Measurements from ENCODE around the gene ADARB1. TPM values are rescaled to one million over a fixed set of nuclear protein-coding genes. Genes with fewer than 3 reads are reported as not detected.

Gene ADARB1
- total and polyA plus RNA-seq, 9 of the 15 experiments (the other 6 are each of a cell fraction or from before 2014, with no cell fraction given) = 6.7 to 16.0 (median 8.3) TPM

- Histone ChIP-seq H3K36me3 (ENCODE audit: control insufficient read depth, insufficient read depth, low read length) (no peaks in the 10 kb centered on the region), H3K4me2 (ENCODE audit: insufficient read depth, low read length) (no peak overlapping the region), H3K27me3 (ENCODE audit: control insufficient read depth in 2 of 2, insufficient read depth in 2 of 2, low read length in 2 of 2) (peaks cover 65 to 82% of the 10 kb centered on the region in 2 experiments), H3K27ac (ENCODE audit: extremely low read depth, low read depth, low read length) (no peak overlapping the region), H3K9me1 (ENCODE audit: control insufficient read depth, insufficient read depth, low read length) (no peaks in the 10 kb centered on the region), H2AFZ (ENCODE audit: low read depth, low read length) (no peak overlapping the region), H4K20me1 (replicated peaks; ENCODE audit: control insufficient read depth, insufficient read depth, low read length) (peaks cover 11% of the 10 kb centered on the region; the same call in 1 of the 2 replicates), H3K4me1 (replicated peaks in 1 of 2; ENCODE audit: control insufficient read depth in 2 of 2, insufficient read depth in 2 of 2, low read length in 2 of 2) (peaks cover 0 to 9% of the 10 kb centered on the region in 2 experiments; a peak in 1 of 5 replicates), H3K9me3 (replicated peaks; ENCODE audit: control insufficient read depth, insufficient read depth, low read depth, low read length) (no peaks in the 10 kb centered on the region), H3K79me2 (ENCODE audit: control insufficient read depth, insufficient read depth, low read length) (no peaks in the 10 kb centered on the region), H3K4me3 (no peak overlapping the region), H3K9ac (ENCODE audit: insufficient read depth in 1 of 2, low read depth in 2 of 2, low read length in 2 of 2) (no peak overlapping the region)
- ChIA-PET POLR2A (interaction anchor here (3.4 kb wide), 1 partner anchor 16 kb away, joined by 21 read pairs; no protein-coding TSS in a partner anchor), CTCF (ENCODE audit: low intra/inter-chr PET ratio) (no interaction called here)
- in situ Hi-C loops (cut with MboI) = no loop called here
- WGBS (ENCODE audit: insufficient coverage, low coverage, missing lambda C conversion rate) = 2% methylated on average over 10 of the region's 10 CpGs
- FAIRE-seq (no peak), DNase-seq (ENCODE audit: extremely low read depth in 1 of 4, low spot score in 3 of 4) (no peak), ATAC-seq (no peak)
- intact Hi-C loops (cut with micrococcal nuclease) = no loop called here
- no TSS peak for BruUV-seq (replicated peaks)
- TF ChIP-seq NFE2L1 (tag; IDR thresholded peaks at IDR 0.05; ENCODE audit: borderline replicate concordance, low read depth) = no peak
- no peak for TF ChIP-seq GABPA (tag; conservative IDR thresholded peaks at IDR 0.05; ENCODE audit: low read depth)
Observed at GRCh38 chr21:45052960-45053359, 21.4 kb upstream of the ADARB1 start.

- no peak overlapping the region for H3K4me2 ChIP-seq (ENCODE audit: insufficient read depth, low read length)
- H3K9me1 ChIP-seq (ENCODE audit: control insufficient read depth, insufficient read depth, low read length) = no peaks in the 10 kb centered on the region
- in situ Hi-C loops (cut with MboI) (no loop called here), intact Hi-C loops (cut with micrococcal nuclease) (no loop called here)
- no peaks in the 10 kb centered on the region for H3K79me2 ChIP-seq (ENCODE audit: control insufficient read depth, insufficient read depth, low read length)
- DNase-seq (ENCODE audit: extremely low read depth in 1 of 4, low spot score in 3 of 4) (no peak), FAIRE-seq (no peak), ATAC-seq (no peak; the same call in 2 of the 3 replicates)
- ChIA-PET CTCF (ENCODE audit: low intra/inter-chr PET ratio) (no interaction called here), POLR2A (interaction anchor here (0.6 to 3.4 kb wide), 4 partner anchors 10 to 24 kb away, joined by 3 to 21 read pairs (median 4); no protein-coding TSS in a partner anchor)
- 3% methylated on average over 8 of the region's 8 CpGs for WGBS (ENCODE audit: insufficient coverage, low coverage, missing lambda C conversion rate)
- BruUV-seq (replicated peaks) = no TSS peak
- H3K9ac ChIP-seq (ENCODE audit: insufficient read depth in 1 of 2, low read depth in 2 of 2, low read length in 2 of 2) = no peak overlapping the region
- peaks cover 11% of the 10 kb centered on the region; the same call in 1 of the 2 replicates for H4K20me1 ChIP-seq (replicated peaks; ENCODE audit: control insufficient read depth, insufficient read depth, low read length)
- no peak overlapping the region for H2AFZ ChIP-seq (ENCODE audit: low read depth, low read length)
- no peak overlapping the region for H3K27ac ChIP-seq (ENCODE audit: extremely low read depth, low read depth, low read length)
- no peak overlapping the region for H3K4me3 ChIP-seq
- no peaks in the 10 kb centered on the region for H3K36me3 ChIP-seq (ENCODE audit: control insufficient read depth, insufficient read depth, low read length)
- no peaks in the 10 kb centered on the region for H3K9me3 ChIP-seq (replicated peaks; ENCODE audit: control insufficient read depth, insufficient read depth, low read depth, low read length)
- H3K27me3 ChIP-seq (ENCODE audit: control insufficient read depth in 2 of 2, insufficient read depth in 2 of 2, low read length in 2 of 2) = peaks cover 64 to 83% of the 10 kb centered on the region in 2 experiments
- peaks cover 0 to 9% of the 10 kb centered on the region in 2 experiments; a peak in 1 of 5 replicates for H3K4me1 ChIP-seq (replicated peaks in 1 of 2; ENCODE audit: control insufficient read depth in 2 of 2, insufficient read depth in 2 of 2, low read length in 2 of 2)
- TF ChIP-seq HSF4 (CRISPR knock-in tag; IDR thresholded peaks at IDR 0.05; ENCODE audit: borderline replicate concordance) = no peak
- no peak for TF ChIP-seq PTBP1 (IDR thresholded peaks at IDR 0.05; ENCODE audit: low read depth, low read length)
- no peak for TF ChIP-seq NR2C2 (CRISPR knock-in tag; IDR thresholded peaks at IDR 0.05)
- no peak for TF ChIP-seq NR2C2 (tag; IDR thresholded peaks at IDR 0.05)
- no peak for TF ChIP-seq TEAD2 (tag; IDR thresholded peaks at IDR 0.05)
- no peak for TF ChIP-seq BRD4 (IDR thresholded peaks at IDR 0.05)
- no peak for TF ChIP-seq PURB (CRISPR knock-in tag; IDR thresholded peaks at IDR 0.05; ENCODE audit: low read depth)
- no peak for TF ChIP-seq ZBTB49 (CRISPR knock-in tag; IDR thresholded peaks at IDR 0.05; ENCODE audit: borderline replicate concordance)
- no peak for TF ChIP-seq JUND (IDR thresholded peaks at IDR 0.05; ENCODE audit: borderline replicate concordance, low read depth, low read length)
- no peak for TF ChIP-seq JUND (tag; IDR thresholded peaks at IDR 0.05; ENCODE audit: borderline replicate concordance, low read depth, low read length)
Observed at GRCh38 chr21:45053561-45054226, 20.7 kb upstream of the ADARB1 start.

Data from K562 (cell line).